Neural progenitor cell (in vitro differentiated cells): ENCODE measurements around the gene RPTOR. TPM values are rescaled to one million over a fixed set of nuclear protein-coding genes. Genes with fewer than 3 reads are reported as not detected.

Experiments
- DNase-seq: peaks from one replicate; pipeline ENCODE4 v3.0.0-alpha.2; 2016; ENCODE audit warnings: low spot score
- H2AFZ ChIP-seq: fragments of 200-600 bp; sonication (generic); replicated peaks from 2 replicates; pipeline ENCODE4 v1.6.1; 2016; ENCODE audit warnings: antibody characterized with exemption
- H3F3A ChIP-seq: fragments of 200-600 bp; sonication (generic); 2 replicates; pipeline ENCODE4 v1.6.1; 2016; ENCODE audit warnings: antibody characterized with exemption, low read depth
- H3K27ac ChIP-seq: fragments of 200-600 bp; sonication (generic); 2 replicates; pipeline ENCODE4 v1.5.1; 2016; ENCODE audit warnings: mild to moderate bottlenecking
- H3K27me3 ChIP-seq: fragments of 200-600 bp; sonication (generic); 2 replicates; pipeline ENCODE4 v1.6.1; 2016; ENCODE audit warnings: mild to moderate bottlenecking, moderate library complexity
- H3K36me3 ChIP-seq: fragments of 200-600 bp; sonication (generic); 2 replicates; pipeline ENCODE4 v1.5.1; 2016
- H3K4me1 ChIP-seq: fragments of 200-600 bp; sonication (generic); 2 replicates; pipeline ENCODE4 v1.6.1; 2016; ENCODE audit warnings: mixed run types
- H3K4me2 ChIP-seq: fragments of 200-600 bp; sonication (generic); 2 replicates; pipeline ENCODE4 v1.6.1; 2016
- H3K4me3 ChIP-seq: fragments of 200-600 bp; sonication (generic); 2 replicates; pipeline ENCODE4 v1.5.1; 2016
- H3K79me2 ChIP-seq: fragments of 200-600 bp; sonication (generic); 2 replicates; pipeline ENCODE4 v1.6.1; 2016; ENCODE audit warnings: low read depth
- H3K9ac ChIP-seq: fragments of 200-600 bp; sonication (generic); 2 replicates; pipeline ENCODE4 v1.6.1; 2016
- H3K9me3 ChIP-seq: fragments of 200-600 bp; sonication (generic); 2 replicates; pipeline ENCODE4 v1.5.1; 2016; ENCODE audit warnings: low read depth
- H4K20me1 ChIP-seq: fragments of 200-600 bp; sonication (generic); 2 replicates; pipeline ENCODE4 v1.6.1; 2016; ENCODE audit warnings: low read depth
- H3K27ac Mint-ChIP-seq: 3 replicates; pipeline ENCODE4 v1.8.0; 2021; ENCODE audit warnings: mixed read lengths
- H3K27me3 Mint-ChIP-seq: 2 replicates; pipeline ENCODE4 v1.8.0; 2022; ENCODE audit warnings: low read depth, mild to moderate bottlenecking, inconsistent platforms, moderate library complexity, mixed read lengths; ENCODE audit not compliant: insufficient read depth
- H3K36me3 Mint-ChIP-seq: 3 replicates; pipeline ENCODE4 v1.8.0; 2021; ENCODE audit warnings: mixed read lengths
- H3K4me1 Mint-ChIP-seq: 3 replicates; pipeline ENCODE4 v1.8.0; 2021; ENCODE audit warnings: mixed read lengths
- H3K4me3 Mint-ChIP-seq: 3 replicates; pipeline ENCODE4 v1.8.0; 2021; ENCODE audit warnings: mild to moderate bottlenecking, moderate library complexity, mixed read lengths
- H3K9me3 Mint-ChIP-seq: 3 replicates; pipeline ENCODE4 v1.8.0; 2020; ENCODE audit warnings: mixed read lengths
- CTCF ChIP-seq: fragments of 200-600 bp; sonication (generic); IDR thresholded peaks from 2 replicates; pipeline ENCODE4 v1.5.1; 2017; ENCODE audit warnings: antibody characterized with exemption, mild to moderate bottlenecking
- EZH2 ChIP-seq: fragments of 200-600 bp; sonication (generic); IDR thresholded peaks from 2 replicates; pipeline ENCODE4 v1.6.1; 2017; ENCODE audit warnings: antibody characterized with exemption, mild to moderate bottlenecking, moderate library complexity
- EZH2phosphoT487 ChIP-seq: fragments of 200-600 bp; sonication (generic); IDR thresholded peaks from 2 replicates; pipeline ENCODE4 v1.6.1; 2017; ENCODE audit warnings: antibody characterized with exemption
- total RNA-seq: library from RNA; depleted of rRNA; stranded (reverse); fragments of >200 nt; gene quantifications from 2 replicates; pipeline ENCODE4 v1.2.3, GENCODE V29; 2015; ENCODE audit warnings: low replicate concordance

Gene RPTOR
- total RNA-seq, 1 donor from 2014 or later: 7.4 TPM

GRCh38 chr17:80906364-80907259 is 362.0 kb downstream of the RPTOR start:
- Histone ChIP-seq H3F3A (peaks cover 6% of the 10 kb centered on the region), H3K27ac (no peak overlapping the region), H3K4me1 (peaks cover 15% of the 10 kb centered on the region), H2AFZ (no peak overlapping the region), H3K4me2 (no peak overlapping the region), H3K9ac (no peak overlapping the region), H3K79me2 (no peaks in the 10 kb centered on the region), H3K9me3 (no peaks in the 10 kb centered on the region), H3K36me3 (no peaks in the 10 kb centered on the region), H3K4me3 (no peak overlapping the region), H3K27me3 (no peaks in the 10 kb centered on the region), H4K20me1 (peaks cover 15% of the 10 kb centered on the region)
- Mint-ChIP-seq H3K27me3 (no peaks in the 10 kb centered on the region), H3K4me3 (no peak overlapping the region), H3K27ac (peak overlapping the region; percentile 42), H3K36me3 (peaks cover 10% of the 10 kb centered on the region), H3K9me3 (no peaks in the 10 kb centered on the region), H3K4me1 (peaks cover 21% of the 10 kb centered on the region)
- no peak for DNase-seq
- TF ChIP-seq CTCF: no peak

GRCh38 chr17:80907281-80907680 is 362.6 kb downstream of the RPTOR start:
- no peak overlapping the region for H3K27ac ChIP-seq
- peaks cover 6% of the 10 kb centered on the region for H3F3A ChIP-seq
- H3K4me1 ChIP-seq: peaks cover 15% of the 10 kb centered on the region
- no peak overlapping the region for H2AFZ ChIP-seq
- Mint-ChIP-seq H3K4me3 (no peak overlapping the region), H3K9me3 (no peaks in the 10 kb centered on the region), H3K27ac (peak overlapping the region; percentile 28), H3K36me3 (peaks cover 10% of the 10 kb centered on the region), H3K27me3 (no peaks in the 10 kb centered on the region), H3K4me1 (peaks cover 17% of the 10 kb centered on the region)
- H3K36me3 ChIP-seq: no peaks in the 10 kb centered on the region
- no peaks in the 10 kb centered on the region for H3K9me3 ChIP-seq
- H3K79me2 ChIP-seq: no peaks in the 10 kb centered on the region
- H3K27me3 ChIP-seq: no peaks in the 10 kb centered on the region
- peaks cover 15% of the 10 kb centered on the region for H4K20me1 ChIP-seq
- TF ChIP-seq EZH2phosphoT487 (no peak), EZH2 (no peak), CTCF (no peak)
- DNase-seq: no peak
- H3K9ac ChIP-seq: no peak overlapping the region
- no peak overlapping the region for H3K4me3 ChIP-seq
- no peak overlapping the region for H3K4me2 ChIP-seq

- peaks cover 14% of the 10 kb centered on the region for H3K36me3 Mint-ChIP-seq
- Histone ChIP-seq H2AFZ (no peak overlapping the region), H3K9me3 (no peaks in the 10 kb centered on the region), H3K79me2 (no peaks in the 10 kb centered on the region), H3K4me1 (peaks cover 15% of the 10 kb centered on the region), H3K4me2 (no peak overlapping the region), H3K27me3 (no peaks in the 10 kb centered on the region), H3K4me3 (no peak overlapping the region), H3K36me3 (no peaks in the 10 kb centered on the region), H3K9ac (no peak overlapping the region), H3F3A (peaks cover 6% of the 10 kb centered on the region), H3K27ac (no peak overlapping the region), H4K20me1 (peaks cover 15% of the 10 kb centered on the region)
- H3K4me3 Mint-ChIP-seq: no peak overlapping the region
- no peak for TF ChIP-seq EZH2
- TF ChIP-seq EZH2phosphoT487: no peak
- TF ChIP-seq CTCF: no peak
- H3K27ac Mint-ChIP-seq: no peak overlapping the region
- no peaks in the 10 kb centered on the region for H3K27me3 Mint-ChIP-seq
- H3K4me1 Mint-ChIP-seq: peaks cover 17% of the 10 kb centered on the region
- no peak for DNase-seq
- no peaks in the 10 kb centered on the region for H3K9me3 Mint-ChIP-seq
Observed at GRCh38 chr17:80908211-80908610, 363.6 kb downstream of the RPTOR start.
